HTERT RPE-1 (cell line): ENCODE measurements around the gene TOPAZ1.

Experiments
- in situ Hi-C: fragments of 300-500 bp; cut with MboI; formaldehyde crosslinking; loops from 4 replicates; pipeline ENCODE4 v1.14.3; 2020; ENCODE audit warnings: low sequenced_read_pairs

The TOPAZ1 gene

GRCh38 chr3:44240061-44240460, 1.6 kb upstream of the TOPAZ1 start:
- in situ Hi-C loops: no loop called here

- in situ Hi-C loops: no loop called here
These were observed 1.0 kb downstream of the TOPAZ1 start for GRCh38 chr3:44242721-44243120.

- in situ Hi-C loops: no loop called here
These were observed 6.5 kb downstream of the TOPAZ1 start for GRCh38 chr3:44248152-44248551.

GRCh38 chr3:44252332-44252959, 10.8 kb downstream of the TOPAZ1 start:
- in situ Hi-C loops: no loop called here

- in situ Hi-C loops: no loop called here
These were observed 17.7 kb downstream of the TOPAZ1 start for GRCh38 chr3:44259404-44259803.

- in situ Hi-C loops: no loop called here
These were observed 22.5 kb downstream of the TOPAZ1 start for GRCh38 chr3:44264146-44264545.

GRCh38 chr3:44265815-44266214, 24.1 kb downstream of the TOPAZ1 start:
- in situ Hi-C loops: no loop called here

GRCh38 chr3:44272191-44272590, 30.5 kb downstream of the TOPAZ1 start:
- in situ Hi-C loops: no loop called here

- in situ Hi-C loops: no loop called here
These were observed 36.2 kb downstream of the TOPAZ1 start for GRCh38 chr3:44277925-44278324.

- in situ Hi-C loops: no loop called here
These were observed 38.4 kb downstream of the TOPAZ1 start for GRCh38 chr3:44280077-44280476.

- in situ Hi-C loops: no loop called here
These were observed 38.9 kb downstream of the TOPAZ1 start for GRCh38 chr3:44280631-44281030.

- in situ Hi-C loops: no loop called here
These were observed 43.3 kb downstream of the TOPAZ1 start for GRCh38 chr3:44284949-44285348.

GRCh38 chr3:44289882-44290462, 48.3 kb downstream of the TOPAZ1 start:
- in situ Hi-C loops: no loop called here

- in situ Hi-C loops: no loop called here
These were observed 50.6 kb downstream of the TOPAZ1 start for GRCh38 chr3:44292276-44292675.

- in situ Hi-C loops: no loop called here
These were observed 51.3 kb downstream of the TOPAZ1 start for GRCh38 chr3:44292947-44293346.

GRCh38 chr3:44297255-44297654, 55.6 kb downstream of the TOPAZ1 start:
- in situ Hi-C loops: no loop called here

GRCh38 chr3:44301746-44302145, 60.1 kb downstream of the TOPAZ1 start:
- in situ Hi-C loops: no loop called here

GRCh38 chr3:44309500-44309899, 67.8 kb downstream of the TOPAZ1 start:
- in situ Hi-C loops: no loop called here

- in situ Hi-C loops: no loop called here
These were observed 77.2 kb downstream of the TOPAZ1 start for GRCh38 chr3:44318891-44319311.

GRCh38 chr3:44321335-44321734, 79.6 kb downstream of the TOPAZ1 start:
- in situ Hi-C loops: no loop called here

GRCh38 chr3:44323341-44323955, 81.8 kb downstream of the TOPAZ1 start:
- in situ Hi-C loops: no loop called here

- in situ Hi-C loops: no loop called here
These were observed 82.9 kb downstream of the TOPAZ1 start for GRCh38 chr3:44324584-44324983.
